Upper lobe of left lung (tissue), 6 donors: Measurements from ENCODE around the gene LIMK2. TPM values are rescaled to one million over a fixed set of nuclear protein-coding genes. Genes with fewer than 3 reads are reported as not detected.
A peak's percentile ranks its signal among the peaks of the same experiment; 100 is the strongest.
"Not testable (repeated sequence)": the region's sequence is repeated elsewhere in the genome, so short reads cannot be mapped to it uniquely, and the experiment has no call there.

Experiments used
- ATAC-seq, 2 donors: fragments of 200-7000 bp; cut with Tn5 transposase; one replicate each; pipeline ENCODE4 v1.9.1; 2022; ENCODE audit warnings: mild to moderate bottlenecking in 2 of 2, moderate library complexity in 2 of 2; ENCODE audit not compliant: low FRiP score in 2 of 2
- DNase-seq, 2 donors: peaks; one replicate each; pipeline ENCODE4 v3.0.0-alpha.2; 2019 to 2020
- H3K27ac ChIP-seq, 4 donors: fragments of 200-600 bp; sonication (generic); one replicate each; pipeline ENCODE4 v1.5.1; 2016 to 2019
- H3K27me3 ChIP-seq, 4 donors: fragments of 200-600 bp; sonication (generic); one replicate each; pipeline ENCODE4 v1.5.1; 2017 to 2019
- H3K36me3 ChIP-seq, 4 donors: fragments of 200-600 bp; sonication (generic); one replicate each; pipeline ENCODE4 v1.5.1; 2016 to 2019
- H3K4me1 ChIP-seq, 4 donors: fragments of 200-600 bp; sonication (generic); one replicate each; pipeline ENCODE4 v1.5.1; 2018 to 2019
- H3K4me3 ChIP-seq, 4 donors: fragments of 200-600 bp; sonication (generic); one replicate each; pipeline ENCODE4 v1.5.1; 2017 to 2019; ENCODE audit warnings: mild to moderate bottlenecking in 2 of 4, moderate library complexity in 1 of 4
- H3K9me3 ChIP-seq, 4 donors: fragments of 200-600 bp; sonication (generic); one replicate each; pipeline ENCODE4 v1.5.1; 2018 to 2019
- EP300 ChIP-seq, 4 donors: sonication (generic); formaldehyde crosslinking; IDR thresholded peaks; one replicate each; pipeline ENCODE4 v1.5.1; 2017; ENCODE audit warnings: antibody characterized with exemption in 4 of 4, control low read depth in 2 of 4
- POLR2A ChIP-seq, 4 donors: fragments of 450-650 bp; IDR thresholded peaks; one replicate each; pipeline ENCODE4 v1.5.1; 2016 to 2017; ENCODE audit warnings: antibody characterized with exemption in 4 of 4, mild to moderate bottlenecking in 2 of 4
- POLR2AphosphoS5 ChIP-seq, 2 donors: sonication (generic); formaldehyde crosslinking; IDR thresholded peaks; one replicate each; pipeline ENCODE4 v1.5.1; 2017; ENCODE audit warnings: antibody characterized with exemption in 2 of 2
- WGBS, 2 donors: methylation state at CpG; one replicate each; pipeline ENCODE4 v1.1.5; 2017 to 2018; 5-methylcytosine and 5-hydroxymethylcytosine counted together
- total RNA-seq, 6 donors: library from RNA; depleted of rRNA in 4 of 6; stranded (reverse); fragments of >200 nt in 4 of 6; gene quantifications; one replicate each; pipeline versions ENCODE4 v1.1.0 to v1.2.1, GENCODE V29; 2016 to 2021
- TF ChIP-seq, protein P1 (sequence below), 6 experiments: fragments of 450-650 bp in 4 of 6; fragments of 200-600 bp in 2 of 6; sonication (generic) in 2 of 6; IDR thresholded peaks; one replicate each; pipeline ENCODE4 v1.5.1; 2016 to 2019; ENCODE audit warnings: antibody characterized with exemption in 6 of 6
- donor health status: DM: no; HTN: no; CAD: no; lungs with moderate emphysema.
- donor health status: DM: no; HTN: yes; CAD: no; lungs with severe emphysema.

LIMK2 gene
- total RNA-seq, 6 donors from 2014 or later, result 44.5 to 141 (median 75.8) TPM

DNA sequence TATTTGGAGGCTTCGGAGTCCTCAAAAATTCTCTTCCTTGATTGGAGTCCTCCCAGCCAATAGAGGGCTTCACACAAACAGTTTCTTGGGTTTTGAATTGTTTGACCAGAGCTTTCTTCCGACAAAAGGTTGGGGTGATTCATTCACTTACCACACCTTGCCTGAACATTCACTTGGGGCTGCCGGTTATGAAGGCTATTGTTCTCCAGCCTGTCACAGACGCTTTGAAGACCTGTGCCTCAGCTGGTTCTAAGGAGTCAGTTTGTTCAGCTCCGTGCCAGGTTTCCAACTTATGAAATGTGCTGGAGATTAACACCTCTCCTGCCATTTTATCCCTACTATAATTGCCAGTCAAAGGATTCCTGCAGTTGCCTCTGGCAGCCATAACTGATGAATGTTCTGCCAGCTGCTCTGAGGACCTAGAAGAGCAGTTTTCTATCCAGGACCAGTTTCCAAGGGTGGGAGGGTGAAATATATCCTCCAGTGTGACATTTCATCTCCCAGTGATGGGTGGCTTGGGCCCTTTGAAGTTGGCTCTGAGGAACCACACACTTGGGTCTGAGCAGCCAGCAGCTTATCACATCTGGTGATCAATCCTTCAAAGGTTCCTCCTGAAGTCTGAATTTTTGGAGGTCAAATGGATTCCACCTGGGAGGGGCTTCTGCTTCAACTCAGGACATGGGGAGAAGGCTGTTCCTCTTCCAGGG lies 31.4 kb downstream of the LIMK2 start:
- Histone ChIP-seq H3K9me3 (no peaks in the 10 kb centered on the region), H3K36me3 (peaks cover 0 to 3% (median 0%) of the 10 kb centered on the region in 4 donors), H3K4me1 (peaks cover 14 to 32% (median 16%) of the 10 kb centered on the region in 4 donors), H3K4me3 (no peak overlapping the region), H3K27ac (peak overlapping the region in 2 of 4 donors; percentile 3 to 27), H3K27me3 (no peaks in the 10 kb centered on the region)
- no peak for ATAC-seq
- DNase-seq, result no peak
- 82 to 86% methylated on average over 4 to 5 of the region's 5 CpGs for WGBS, 2 donors
- no peak for TF ChIP-seq POLR2AphosphoS5 (IDR thresholded peaks at IDR 0.05)
- no peak for TF ChIP-seq POLR2A (IDR thresholded peaks at IDR 0.05)
- no peak for TF ChIP-seq EP300 (IDR thresholded peaks at IDR 0.05)
- TF ChIP-seq, protein P1, sequence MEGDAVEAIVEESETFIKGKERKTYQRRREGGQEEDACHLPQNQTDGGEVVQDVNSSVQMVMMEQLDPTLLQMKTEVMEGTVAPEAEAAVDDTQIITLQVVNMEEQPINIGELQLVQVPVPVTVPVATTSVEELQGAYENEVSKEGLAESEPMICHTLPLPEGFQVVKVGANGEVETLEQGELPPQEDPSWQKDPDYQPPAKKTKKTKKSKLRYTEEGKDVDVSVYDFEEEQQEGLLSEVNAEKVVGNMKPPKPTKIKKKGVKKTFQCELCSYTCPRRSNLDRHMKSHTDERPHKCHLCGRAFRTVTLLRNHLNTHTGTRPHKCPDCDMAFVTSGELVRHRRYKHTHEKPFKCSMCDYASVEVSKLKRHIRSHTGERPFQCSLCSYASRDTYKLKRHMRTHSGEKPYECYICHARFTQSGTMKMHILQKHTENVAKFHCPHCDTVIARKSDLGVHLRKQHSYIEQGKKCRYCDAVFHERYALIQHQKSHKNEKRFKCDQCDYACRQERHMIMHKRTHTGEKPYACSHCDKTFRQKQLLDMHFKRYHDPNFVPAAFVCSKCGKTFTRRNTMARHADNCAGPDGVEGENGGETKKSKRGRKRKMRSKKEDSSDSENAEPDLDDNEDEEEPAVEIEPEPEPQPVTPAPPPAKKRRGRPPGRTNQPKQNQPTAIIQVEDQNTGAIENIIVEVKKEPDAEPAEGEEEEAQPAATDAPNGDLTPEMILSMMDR (IDR thresholded peaks at IDR 0.05), result no peak

DNA sequence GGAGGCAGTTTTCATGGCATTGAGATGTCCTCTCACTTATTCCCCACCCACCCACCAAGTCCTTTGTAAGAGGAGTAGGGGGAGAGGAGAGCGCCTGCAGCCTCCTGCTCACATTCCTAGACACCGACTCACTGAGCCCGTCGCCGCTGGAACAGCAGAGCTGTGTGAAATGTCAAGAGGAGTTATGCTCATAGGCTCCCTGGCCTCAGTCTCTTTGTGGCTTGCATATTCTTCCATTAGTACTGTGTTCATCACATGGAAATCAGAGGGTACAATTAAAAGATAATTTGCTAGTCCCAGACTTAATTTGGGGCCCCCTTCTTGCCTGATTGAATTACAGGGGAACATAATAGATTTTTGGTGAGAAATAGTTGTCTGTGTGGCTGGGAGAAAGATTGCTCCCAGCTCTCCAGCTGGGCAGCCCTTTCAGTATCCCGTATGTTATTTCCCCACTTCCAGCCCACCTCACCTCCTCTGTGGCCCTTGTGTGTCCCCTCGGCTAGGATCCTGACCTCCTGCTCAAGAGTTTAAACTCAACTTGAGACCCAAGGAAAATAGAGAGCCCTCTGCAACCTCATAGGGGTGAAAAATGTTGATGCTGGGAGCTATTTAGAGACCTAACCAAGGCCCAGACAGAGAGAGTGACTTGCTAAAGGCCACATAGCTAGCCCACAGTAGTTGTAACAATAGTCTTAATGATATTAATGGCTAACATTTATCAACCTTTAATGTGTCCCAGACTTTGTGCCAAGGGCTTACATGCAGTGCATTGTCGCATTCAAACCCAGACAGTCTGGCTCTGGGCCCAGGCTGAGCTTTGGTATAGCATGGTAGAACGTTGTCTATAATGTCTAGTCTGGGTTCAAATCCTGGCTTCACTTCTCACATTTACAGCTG lies 32.2 kb downstream of the LIMK2 start:
- Histone ChIP-seq H3K36me3 (peaks cover 0 to 3% (median 0%) of the 10 kb centered on the region in 4 donors), H3K4me3 (no peak overlapping the region), H3K27ac (peak overlapping the region in 3 of 4 donors; percentile 3 to 30 (median 27)), H3K27me3 (no peaks in the 10 kb centered on the region), H3K9me3 (no peaks in the 10 kb centered on the region), H3K4me1 (peaks cover 21 to 34% (median 24%) of the 10 kb centered on the region in 4 donors)
- WGBS, 2 donors, result 69% methylated on average over 8 to 9 of the region's 9 CpGs
- no peak for ATAC-seq
- TF ChIP-seq POLR2A (IDR thresholded peaks at IDR 0.05) (no peak), POLR2AphosphoS5 (IDR thresholded peaks at IDR 0.05) (no peak), EP300 (IDR thresholded peaks at IDR 0.05) (no peak)
- TF ChIP-seq, protein P1 (IDR thresholded peaks at IDR 0.05), result no peak
- no peak for DNase-seq

DNA sequence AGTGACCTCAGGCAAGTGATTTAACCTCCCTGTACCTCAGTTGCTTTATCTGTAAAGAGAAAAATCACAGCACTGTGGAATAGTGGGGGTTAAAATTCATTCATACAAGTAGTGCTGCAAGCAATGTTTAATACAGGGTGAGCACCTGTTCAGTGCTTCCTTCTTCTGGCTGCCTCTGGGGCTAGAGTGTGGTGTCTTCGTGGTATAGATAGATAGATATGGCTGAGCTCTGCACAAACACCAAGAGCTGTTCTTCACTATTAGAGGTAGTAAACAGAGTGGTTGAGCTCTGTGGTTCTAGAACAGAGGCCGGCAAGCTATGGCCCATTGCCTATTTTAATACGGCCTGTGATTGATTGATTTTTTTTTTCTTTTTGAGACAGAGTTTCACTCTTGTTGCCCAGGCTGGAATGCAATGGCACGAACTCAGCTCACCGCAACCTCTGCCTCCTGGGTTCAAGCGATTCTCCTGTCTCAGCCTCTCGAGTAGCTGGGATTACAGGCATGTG lies 32.9 kb downstream of the LIMK2 start:
- Histone ChIP-seq H3K36me3 (peaks cover 0 to 3% (median 0%) of the 10 kb centered on the region in 4 donors), H3K27me3 (no peaks in the 10 kb centered on the region), H3K27ac (peak overlapping the region in 1 of 4 donors; percentile 30), H3K4me3 (no peak overlapping the region), H3K9me3 (no peaks in the 10 kb centered on the region), H3K4me1 (peaks cover 28 to 37% (median 30%) of the 10 kb centered on the region in 4 donors)
- ATAC-seq (no peak), DNase-seq (no peak)
- 85 to 91% methylated on average over 7 of the region's 7 CpGs for WGBS, 2 donors
- TF ChIP-seq POLR2A (IDR thresholded peaks at IDR 0.05) (no peak), POLR2AphosphoS5 (IDR thresholded peaks at IDR 0.05) (no peak)
- TF ChIP-seq, protein P1 (IDR thresholded peaks at IDR 0.05), result no peak

DNA sequence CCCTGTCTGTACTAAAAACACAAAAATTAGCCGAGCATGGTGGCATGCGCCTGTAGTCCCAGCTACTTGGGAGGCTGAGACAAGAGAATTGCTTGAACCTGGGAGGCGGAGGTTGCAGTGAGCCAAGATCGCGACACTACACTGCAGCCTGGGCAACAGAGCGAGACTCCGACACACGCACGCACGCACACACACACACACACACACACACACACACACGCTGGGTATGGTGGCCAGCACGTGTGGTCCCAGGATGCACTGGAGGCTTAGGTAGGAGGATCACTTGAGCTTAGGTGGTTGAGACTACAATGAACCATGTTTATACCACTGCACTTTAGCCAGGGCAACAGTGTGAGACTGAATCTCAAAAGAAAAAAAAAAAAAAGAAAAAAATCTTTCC lies 33.9 kb downstream of the LIMK2 start:
- H3K27me3 ChIP-seq, H3K36me3 ChIP-seq, H3K9me3 ChIP-seq, ATAC-seq, H3K27ac ChIP-seq, H3K4me3 ChIP-seq, DNase-seq: not testable (repeated sequence)
- peaks cover 34 to 37% (median 35%) of the 10 kb centered on the region in 4 donors for H3K4me1 ChIP-seq
- 92 to 98% methylated on average over 5 to 12 of the region's 12 CpGs for WGBS, 2 donors

DNA sequence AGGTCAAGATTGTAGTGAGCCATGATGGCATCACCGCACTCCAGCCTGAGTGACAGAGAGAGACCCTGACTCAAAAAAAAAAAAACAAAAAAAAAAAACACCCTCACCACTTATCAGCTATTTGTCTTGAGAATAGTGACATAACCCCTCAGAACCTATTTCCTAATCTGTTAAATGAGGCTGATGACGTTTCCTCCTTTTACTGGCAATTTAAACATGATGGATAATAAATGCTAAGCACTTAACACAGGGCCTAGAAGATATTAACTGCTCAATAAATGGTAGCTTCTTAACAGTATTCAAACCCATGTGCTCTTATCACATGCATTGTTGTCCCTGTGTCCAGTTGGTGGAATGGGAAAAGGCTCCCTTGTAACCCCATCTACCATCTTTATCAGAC lies 34.6 kb downstream of the LIMK2 start:
- no peak overlapping the region for H3K4me3 ChIP-seq
- DNase-seq, result no peak
- H3K9me3 ChIP-seq, result no peaks in the 10 kb centered on the region
- H3K4me1 ChIP-seq, result peaks cover 31 to 44% (median 36%) of the 10 kb centered on the region in 4 donors
- H3K27me3 ChIP-seq, result no peaks in the 10 kb centered on the region
- ATAC-seq, result no peak
- H3K27ac ChIP-seq, result peak overlapping the region in 2 of 4 donors; percentile 48 to 76
- TF ChIP-seq EP300 (IDR thresholded peaks at IDR 0.05) (no peak), POLR2AphosphoS5 (IDR thresholded peaks at IDR 0.05) (no peak), POLR2A (IDR thresholded peaks at IDR 0.05) (no peak)
- TF ChIP-seq, protein P1 (IDR thresholded peaks at IDR 0.05), result no peak
- peaks cover 0 to under 1% (median 0%) of the 10 kb centered on the region in 4 donors for H3K36me3 ChIP-seq
- WGBS, 2 donors, result 63 to 79% methylated on average over 2 of the region's 2 CpGs
